HG02981 (cell line): ENCODE results near the gene CLIC5.

Experiments
- ATAC-seq: cut with Tn5 transposase; IDR thresholded peaks from one replicate; pipeline ENCODE4 v1.9.1; 2021; ENCODE audit warnings: mild to moderate bottlenecking, moderate library complexity; ENCODE audit not compliant: unreplicated experiment

Gene CLIC5

DNA sequence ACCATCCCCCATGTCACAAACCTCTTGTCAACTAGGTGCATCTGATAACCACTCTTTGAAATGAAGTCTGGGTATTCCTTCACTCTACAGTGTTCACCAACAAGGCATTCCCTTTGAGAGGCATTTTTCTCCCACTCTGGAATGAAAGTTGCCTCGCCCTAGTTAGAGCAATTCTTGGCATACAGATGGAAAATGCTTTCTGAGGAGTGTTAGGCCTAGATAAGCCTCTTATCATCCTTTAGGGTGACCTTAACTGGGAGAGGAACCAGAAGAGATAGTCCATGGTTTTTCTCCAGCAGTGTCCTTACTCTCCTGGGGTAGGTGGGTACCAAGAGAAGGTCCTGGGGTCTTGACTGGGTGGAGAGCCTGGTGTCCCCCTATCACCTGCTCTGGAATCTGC is 14.8 kb downstream of the CLIC5 start:
- ATAC-seq = no peak

DNA sequence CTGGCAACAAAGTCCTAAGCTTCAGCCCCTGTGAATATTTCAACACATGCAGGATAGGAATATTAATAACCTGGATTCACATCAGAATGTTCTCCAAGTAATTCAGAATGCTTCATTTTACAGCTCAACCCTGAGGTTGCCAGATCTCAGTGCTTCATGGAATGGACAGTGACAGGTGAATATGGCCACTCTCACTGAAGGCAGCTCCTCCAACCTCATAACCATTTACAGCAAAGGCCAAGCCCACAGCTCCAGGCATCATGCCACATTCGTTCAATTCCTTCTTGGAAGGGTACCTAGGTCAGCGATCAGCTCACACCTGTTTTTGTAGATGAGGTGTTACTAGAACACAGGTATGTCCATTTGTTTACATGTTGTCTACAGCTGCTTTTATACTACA is 17.1 kb downstream of the CLIC5 start:
- no peak for ATAC-seq

DNA sequence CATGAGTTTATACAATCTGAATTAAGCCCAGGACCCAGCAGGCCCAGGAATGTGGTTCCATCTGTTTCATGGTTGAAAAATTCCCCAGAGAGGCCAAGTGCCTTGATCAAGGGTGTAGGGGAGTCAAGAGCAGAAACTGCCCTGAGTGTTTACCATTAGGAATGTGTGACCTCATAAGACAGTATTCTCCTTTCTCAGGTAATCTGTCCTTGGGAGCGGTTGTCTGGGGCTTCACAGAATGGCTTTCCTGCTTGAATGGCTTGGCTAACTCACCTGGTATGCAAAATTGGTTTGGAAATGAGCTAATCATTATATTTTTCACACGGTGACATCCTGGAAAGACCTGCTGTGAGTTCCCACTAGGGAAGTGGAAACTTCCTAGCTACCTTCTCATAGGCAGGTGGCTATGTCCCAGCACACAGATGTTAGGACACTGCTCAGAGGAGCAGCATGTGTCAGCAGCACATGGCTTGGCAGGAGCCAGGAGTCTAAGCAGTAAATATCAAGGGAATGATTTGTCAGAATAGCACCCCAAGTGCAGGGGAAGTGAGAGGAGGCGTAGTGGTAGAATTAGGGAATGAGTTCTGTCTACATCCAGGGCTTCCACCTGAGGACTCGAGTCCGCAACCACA is 17.7 kb downstream of the CLIC5 start:
- no peak for ATAC-seq

DNA sequence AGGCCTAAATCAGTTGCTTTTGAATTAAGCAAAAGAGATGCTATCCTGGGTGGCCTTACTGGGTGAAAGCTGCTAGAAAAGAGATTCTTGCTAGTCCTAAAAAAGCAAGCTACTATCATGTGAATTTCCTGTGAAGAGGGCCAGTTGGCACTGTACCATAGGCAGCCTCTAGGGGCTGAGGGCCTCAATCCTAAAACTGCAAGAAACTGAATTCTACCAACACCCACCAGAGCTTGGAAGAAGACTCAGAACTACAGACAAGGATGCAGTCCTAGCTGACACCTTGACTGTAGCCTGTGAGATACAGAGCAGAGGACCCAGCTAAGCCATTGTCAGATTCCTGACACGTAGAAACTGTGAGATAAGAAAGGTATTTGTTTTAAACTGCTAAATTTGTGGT is 24.5 kb downstream of the CLIC5 start:
- no peak for ATAC-seq

- no peak for ATAC-seq
These were observed 25.5 kb downstream of the CLIC5 start for GRCh38 chr6:45990162-45990561.

DNA sequence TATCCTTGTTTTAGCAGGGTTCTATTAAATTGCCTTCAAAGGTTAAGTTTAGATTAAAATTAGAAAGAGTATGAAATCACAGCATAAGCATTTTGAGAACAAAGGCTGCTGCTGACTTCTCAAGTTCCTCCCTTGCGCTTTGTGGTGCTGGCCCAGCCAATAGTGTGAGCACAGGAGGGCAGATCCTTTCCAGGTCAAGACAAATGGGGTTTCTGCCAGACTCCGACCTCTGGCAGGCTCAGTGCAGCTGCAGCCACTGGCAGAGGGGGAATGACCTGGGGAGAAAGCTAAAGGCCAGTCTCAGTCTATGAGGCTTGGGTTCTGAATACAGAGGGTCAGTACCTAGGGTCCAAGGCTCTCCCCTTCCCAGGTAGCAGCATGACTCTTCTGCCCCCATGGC is 27.0 kb downstream of the CLIC5 start:
- no peak for ATAC-seq

DNA sequence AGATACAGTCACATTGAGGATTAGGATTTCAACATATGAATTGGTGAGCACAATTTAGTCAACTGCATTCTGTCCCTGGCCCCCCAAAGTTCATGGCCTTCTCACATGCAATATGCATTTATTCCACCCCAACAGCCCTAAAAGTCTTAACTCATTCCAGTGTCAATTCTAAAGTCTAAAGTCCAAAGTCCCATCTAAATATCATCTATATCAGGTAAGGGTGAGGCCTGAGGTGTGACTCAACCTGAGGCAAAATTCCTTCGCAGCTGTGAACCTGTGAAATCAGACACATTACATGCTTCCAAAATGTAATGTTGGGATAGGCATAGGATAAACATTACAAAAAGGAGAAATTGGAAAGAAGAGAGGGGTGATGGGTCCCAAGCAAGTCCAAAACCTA is 27.8 kb downstream of the CLIC5 start:
- no peak for ATAC-seq

GRCh38 chr6:45986746-45987274 is 28.9 kb downstream of the CLIC5 start:
- no peak for ATAC-seq

GRCh38 chr6:45984788-45985425 is 30.8 kb downstream of the CLIC5 start:
- no peak for ATAC-seq

DNA sequence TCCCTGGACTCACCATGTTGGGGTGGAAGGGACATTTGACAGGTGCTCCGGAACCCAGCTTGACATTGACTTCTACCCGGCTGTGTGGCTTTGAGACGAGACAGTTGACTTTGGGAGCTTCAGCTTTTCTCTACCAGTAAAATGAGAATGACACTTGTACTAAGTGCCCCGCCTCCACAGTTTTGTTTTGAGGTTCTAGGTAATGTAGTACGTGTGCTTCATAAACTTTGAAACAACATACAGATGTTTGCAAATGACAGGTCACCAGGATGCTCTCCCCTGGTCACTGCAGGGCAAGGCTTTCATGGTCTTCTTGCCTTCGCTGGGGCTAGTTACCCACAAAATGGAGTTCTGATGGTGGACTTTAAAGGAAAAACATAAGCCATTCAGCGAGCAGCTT is 31.3 kb downstream of the CLIC5 start:
- ATAC-seq = no peak

- no peak for ATAC-seq
These were observed 32.6 kb downstream of the CLIC5 start for GRCh38 chr6:45983062-45983461.

- no peak for ATAC-seq
These were observed 33.2 kb downstream of the CLIC5 start for GRCh38 chr6:45982280-45983036.

DNA sequence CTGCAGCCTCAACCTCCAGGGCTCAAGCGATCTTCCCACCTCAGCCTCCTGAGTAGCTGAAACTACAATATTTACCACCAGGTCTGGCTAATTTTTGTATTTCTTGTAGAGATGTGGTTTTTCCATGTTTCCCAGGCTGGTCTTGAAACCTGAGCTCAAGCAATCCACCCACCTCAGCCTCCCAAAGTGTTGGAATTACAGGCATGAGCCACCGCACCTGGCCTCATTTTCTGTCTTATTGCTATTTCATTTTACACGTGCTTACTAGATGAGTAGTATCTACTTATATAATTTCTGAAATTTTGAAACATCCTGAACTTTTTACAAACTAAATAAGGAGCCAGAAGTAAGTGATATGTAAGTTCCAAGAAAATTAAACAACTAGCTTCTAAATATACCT is 34.6 kb downstream of the CLIC5 start:
- ATAC-seq = no peak

DNA sequence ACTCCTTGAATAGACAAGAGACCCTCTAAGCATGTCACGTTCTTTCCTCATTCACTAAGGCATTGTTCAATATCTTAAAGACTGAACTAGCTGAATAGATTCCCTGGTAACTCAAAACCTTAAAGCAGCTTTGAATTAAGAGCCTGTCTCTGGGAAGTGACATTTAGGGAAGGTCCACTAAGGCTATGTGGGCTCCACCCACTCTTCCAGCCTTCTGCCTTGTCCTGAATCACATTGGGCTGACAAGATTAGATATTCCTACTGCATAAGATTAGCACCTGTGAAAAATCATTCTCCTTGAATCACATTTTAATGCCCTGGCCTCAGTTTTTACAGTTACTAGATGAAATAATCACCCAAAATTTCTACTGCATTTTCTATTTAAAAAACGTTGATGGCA is 36.3 kb downstream of the CLIC5 start:
- ATAC-seq = no peak

DNA sequence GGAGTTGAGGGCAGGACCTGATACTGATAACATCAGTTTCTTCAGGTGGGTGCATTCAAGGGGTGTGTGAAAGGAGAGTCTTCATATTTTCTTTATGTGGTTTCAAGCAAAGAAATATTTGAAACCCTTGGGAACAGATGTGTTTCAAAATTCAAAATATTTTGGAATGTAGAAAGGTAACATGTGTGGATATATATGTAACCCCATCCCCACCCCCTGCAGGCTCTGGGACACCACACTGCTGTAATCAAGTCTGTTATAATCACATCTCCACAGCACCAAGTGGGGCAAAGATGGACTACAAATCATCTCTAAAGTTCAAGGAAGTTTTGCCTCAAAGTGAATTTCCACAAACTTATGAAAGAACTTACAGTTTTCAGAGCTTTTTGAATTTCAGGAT is 41.1 kb downstream of the CLIC5 start:
- no peak for ATAC-seq

DNA sequence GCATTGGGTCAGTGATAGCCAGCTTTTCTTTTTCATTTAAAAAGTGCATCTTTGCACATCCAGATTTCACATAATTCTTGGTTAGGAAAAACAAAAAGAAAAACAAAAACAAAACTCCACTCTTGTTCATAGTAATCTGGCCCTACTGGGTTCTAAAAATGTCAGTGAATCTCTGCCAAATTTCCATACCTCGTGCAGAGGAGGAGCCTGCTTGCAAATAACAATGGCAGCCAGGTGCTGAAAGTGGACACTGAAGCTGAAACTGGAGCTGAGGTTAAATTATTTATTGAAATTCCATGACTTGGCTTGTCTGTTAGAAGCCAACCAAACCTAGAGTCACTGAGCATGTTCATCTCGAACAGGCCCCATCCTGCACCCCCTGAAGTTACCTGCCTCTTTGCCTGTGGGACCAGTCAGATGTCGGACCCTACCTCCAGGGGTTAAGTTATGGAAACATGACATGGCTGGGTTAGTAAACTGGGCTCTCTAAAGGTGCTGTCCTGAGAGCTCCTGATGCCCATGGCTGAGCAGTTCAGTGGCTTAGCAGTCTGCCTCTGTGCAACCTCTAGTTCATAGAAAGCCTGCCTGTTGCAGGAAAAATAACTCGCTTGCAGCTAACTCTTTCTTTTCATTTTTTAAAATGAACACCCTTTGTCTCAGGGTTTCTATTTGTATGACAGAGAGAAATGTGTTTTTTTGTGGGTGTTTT is 42.7 kb downstream of the CLIC5 start:
- no peak for ATAC-seq

DNA sequence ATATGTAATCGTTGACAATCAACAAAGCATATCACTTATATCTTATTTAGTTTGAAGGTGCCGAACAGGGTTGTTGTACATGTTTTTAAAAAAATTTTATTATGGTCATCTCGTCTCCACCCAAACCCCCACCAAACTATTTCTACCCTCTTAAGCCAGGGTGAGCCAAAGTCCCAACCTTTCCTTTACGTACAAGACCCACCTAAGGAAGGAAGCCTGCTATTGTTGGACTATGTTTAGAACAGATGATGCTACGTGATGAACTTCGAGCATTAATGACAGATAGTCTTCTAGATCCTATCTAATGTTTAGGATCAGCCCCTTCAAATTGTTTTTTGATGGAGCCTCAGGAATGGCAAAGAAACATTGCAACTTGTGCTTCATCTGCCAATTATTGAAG is 44.4 kb downstream of the CLIC5 start:
- no peak for ATAC-seq

DNA sequence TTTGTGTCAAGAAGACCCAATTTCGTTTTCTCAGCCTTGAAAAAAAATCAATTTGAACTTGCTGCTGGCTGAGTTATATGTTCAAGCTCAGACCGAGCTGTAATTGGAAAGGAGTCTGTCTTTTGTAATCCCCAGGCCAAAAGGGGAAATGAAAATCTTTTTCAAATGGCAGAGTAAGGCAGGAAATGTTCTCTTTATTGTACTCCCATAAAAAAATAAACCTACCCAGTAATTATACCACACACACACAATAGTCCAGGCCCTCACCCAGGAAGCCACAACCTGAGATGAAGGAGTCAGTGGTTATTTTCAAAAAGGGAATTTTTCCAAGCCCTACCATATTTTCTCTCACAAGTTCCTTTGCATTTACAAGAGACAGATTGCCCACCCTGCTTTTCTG is 45.3 kb downstream of the CLIC5 start:
- ATAC-seq = no peak

DNA sequence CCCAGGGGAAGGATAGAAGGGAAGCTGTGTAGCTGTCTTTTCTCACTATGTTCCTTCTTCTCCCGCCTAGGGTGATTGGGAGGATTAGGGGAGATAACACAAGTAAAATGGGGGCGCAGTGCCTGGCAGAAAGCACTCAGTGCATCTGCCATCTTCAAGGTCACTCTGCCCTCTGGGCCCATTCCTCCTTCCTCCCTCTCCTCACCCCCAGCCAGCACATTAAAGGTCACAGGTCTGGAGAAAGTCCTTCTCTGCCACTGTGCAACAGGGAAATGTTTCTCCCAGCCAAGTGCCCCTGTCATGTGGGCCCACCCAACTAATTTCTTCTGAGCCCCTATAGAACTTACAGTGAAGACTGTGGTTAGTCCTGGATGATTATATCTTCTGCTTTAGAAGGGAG is 45.8 kb downstream of the CLIC5 start:
- no peak for ATAC-seq

- ATAC-seq = no peak
These were observed 46.6 kb downstream of the CLIC5 start for GRCh38 chr6:45969026-45969425.

GRCh38 chr6:45967363-45967762 is 48.3 kb downstream of the CLIC5 start:
- ATAC-seq = no peak
